HG02763 (cell line): ENCODE results near the gene FRS3.
A peak's percentile ranks its signal among the peaks of the same experiment; 100 is the strongest.
"Not testable (repeated sequence)": the region's sequence is repeated elsewhere in the genome, so short reads cannot be mapped to it uniquely, and the experiment has no call there.

Experiments
- ATAC-seq: cut with Tn5 transposase; IDR thresholded peaks from one replicate; pipeline ENCODE4 v1.9.1; 2021; ENCODE audit warnings: mild to moderate bottlenecking, moderate library complexity; ENCODE audit not compliant: unreplicated experiment

The FRS3 gene

GRCh38 chr6:41779788-41780550 is at the start of gene FRS3:
Gene FRS3, minus strand, starts transcription at chr6:41779900. Its CDS starts 2,913 bp downstream, at chr6:41776987.
- peak; percentile 95 for ATAC-seq

- no peak for ATAC-seq
These were observed 46.8 kb upstream of the FRS3 start for GRCh38 chr6:41826343-41827022.

GRCh38 chr6:41824571-41825569 is 45.2 kb upstream of the FRS3 start:
- no peak for ATAC-seq

- ATAC-seq: no peak
These were observed 43.5 kb upstream of the FRS3 start for GRCh38 chr6:41823178-41823577.

GRCh38 chr6:41822021-41822420 is 42.3 kb upstream of the FRS3 start:
- no peak for ATAC-seq

- no peak for ATAC-seq
These were observed 41.6 kb upstream of the FRS3 start for GRCh38 chr6:41821266-41821665.

GRCh38 chr6:41818271-41819054 is 38.8 kb upstream of the FRS3 start:
- ATAC-seq: no peak

- ATAC-seq: no peak
These were observed 35.9 kb upstream of the FRS3 start for GRCh38 chr6:41815587-41815986.

- no peak for ATAC-seq
These were observed 34.9 kb upstream of the FRS3 start for GRCh38 chr6:41814629-41815028.

- ATAC-seq: no peak
These were observed 34.3 kb upstream of the FRS3 start for GRCh38 chr6:41813956-41814355.

- no peak for ATAC-seq
These were observed 33.8 kb upstream of the FRS3 start for GRCh38 chr6:41813469-41813868.

GRCh38 chr6:41811946-41812345 is 32.2 kb upstream of the FRS3 start:
- not testable (repeated sequence) for ATAC-seq

- ATAC-seq: no peak
These were observed 31.4 kb upstream of the FRS3 start for GRCh38 chr6:41811095-41811494.

- ATAC-seq: no peak
These were observed 26.4 kb upstream of the FRS3 start for GRCh38 chr6:41805830-41806774.

GRCh38 chr6:41801380-41801779 is 21.7 kb upstream of the FRS3 start:
- ATAC-seq: no peak

- ATAC-seq: no peak
These were observed 19.8 kb upstream of the FRS3 start for GRCh38 chr6:41799559-41799911.

GRCh38 chr6:41798901-41799558 is 19.3 kb upstream of the FRS3 start:
- ATAC-seq: no peak

- no peak for ATAC-seq
These were observed 16.8 kb upstream of the FRS3 start for GRCh38 chr6:41796474-41796873.

- ATAC-seq: no peak
These were observed 12.3 kb upstream of the FRS3 start for GRCh38 chr6:41791984-41792383.
